CD4-positive, alpha-beta T cell (primary cell): ENCODE results near the gene TMEM151B. TPM values are rescaled to one million over a fixed set of nuclear protein-coding genes. Genes with fewer than 3 reads are reported as not detected.

Source experiments
- ATAC-seq: fragments of 200-7000 bp; cut with Tn5 transposase; one replicate; pipeline ENCODE4 v1.10.0; 2022; ENCODE audit warnings: mild to moderate bottlenecking; ENCODE audit not compliant: poor library complexity
- CTCF ChIA-PET: fragments of 350-600 bp; sonication (Branson Sonifier 250); formaldehyde crosslinking; loops from one replicate; lab custom pipeline; 2021; ENCODE audit warnings: antibody characterized with exemption, inconsistent platforms; lab: Charles Lee
- POLR2A ChIA-PET: fragments of 350-600 bp; sonication (Branson Sonifier 250); formaldehyde crosslinking; loops from one replicate; lab custom pipeline; 2021; ENCODE audit warnings: antibody characterized with exemption, inconsistent platforms; lab: Charles Lee
- DNase-seq, 14 experiments: peaks; one replicate each; pipeline ENCODE4 v3.0.0-alpha.2; 2013 to 2020; ENCODE audit warnings: mixed read lengths in 2 of 14
- H3K27ac ChIP-seq, 2 donors: one replicate each; pipeline versions ENCODE4 v1.5.1 to v1.7.0; 2013; ENCODE audit warnings: low read length in 2 of 2, low read depth in 1 of 2, mild to moderate bottlenecking in 1 of 2
- H3K27me3 ChIP-seq, 2 experiments: 1 replicate in 1 of 2; 2 replicates in 1 of 2; pipeline versions ENCODE4 v1.6.1 to v1.7.0; 2013; ENCODE audit warnings: low read length in 2 of 2, control low read depth in 1 of 2, mild to moderate bottlenecking in 1 of 2, moderate library complexity in 1 of 2; ENCODE audit not compliant: insufficient read depth in 2 of 2, control insufficient read depth in 1 of 2
- H3K36me3 ChIP-seq: one replicate; pipeline ENCODE4 v1.6.1; 2013; ENCODE audit warnings: low read length, control low read depth; ENCODE audit not compliant: insufficient read depth
- H3K4me1 ChIP-seq: one replicate; pipeline ENCODE4 v1.6.1; 2013; ENCODE audit warnings: low read length, control low read depth; ENCODE audit not compliant: insufficient read depth
- H3K4me3 ChIP-seq: one replicate; pipeline ENCODE4 v1.5.1; 2013; ENCODE audit warnings: mild to moderate bottlenecking, low read length, moderate library complexity
- H3K9me3 ChIP-seq, 2 experiments: 1 replicate in 1 of 2; 2 replicates in 1 of 2; pipeline versions ENCODE4 v1.6.1 to v1.7.0; 2013; ENCODE audit warnings: low read length in 2 of 2, mild to moderate bottlenecking in 2 of 2, control low read depth in 1 of 2, moderate library complexity in 1 of 2; ENCODE audit not compliant: control insufficient read depth in 1 of 2, insufficient read depth in 1 of 2
- H3K27ac Mint-ChIP-seq: one replicate; pipeline ENCODE4 v1.8.0; 2020; ENCODE audit warnings: mixed read lengths
- H3K27me3 Mint-ChIP-seq: one replicate; pipeline ENCODE4 v1.8.0; 2021; ENCODE audit warnings: mixed read lengths
- H3K36me3 Mint-ChIP-seq: one replicate; pipeline ENCODE4 v1.8.0; 2021; ENCODE audit warnings: low read depth, mixed read lengths
- H3K4me1 Mint-ChIP-seq: one replicate; pipeline ENCODE4 v1.8.0; 2021; ENCODE audit warnings: low read depth, mixed read lengths
- H3K4me3 Mint-ChIP-seq: one replicate; pipeline ENCODE4 v1.8.0; 2020; ENCODE audit warnings: mild to moderate bottlenecking, mixed read lengths
- H3K9me3 Mint-ChIP-seq: one replicate; pipeline ENCODE4 v1.8.0; 2020; ENCODE audit warnings: mixed read lengths
- intact Hi-C, 2 experiments: fragments of 100-400 bp; cut with DNase I in 1 of 2; cut with micrococcal nuclease in 1 of 2; formaldehyde crosslinking; loops; one replicate each; pipeline versions ENCODE4 v1.15.1 to v1.9.0; 2023 to 2025; cut with DNase I, micrococcal nuclease
- total RNA-seq, 174 experiments: library from RNA in 2 of 174; stranded (reverse) in 2 of 174; gene quantifications; one replicate each; pipeline ENCODE4 v1.2.3 and lab custom pipeline; 2021 to 2026
- TF ChIP-seq, protein P1 (sequence below): fragments of 200-600 bp; IDR thresholded peaks from one replicate; pipeline ENCODE4 v1.8.0; 2022; ENCODE audit warnings: antibody characterized with exemption, mild to moderate bottlenecking

The TMEM151B gene
- total RNA-seq, 2 experiments from 2014 or later = not detected

DNA sequence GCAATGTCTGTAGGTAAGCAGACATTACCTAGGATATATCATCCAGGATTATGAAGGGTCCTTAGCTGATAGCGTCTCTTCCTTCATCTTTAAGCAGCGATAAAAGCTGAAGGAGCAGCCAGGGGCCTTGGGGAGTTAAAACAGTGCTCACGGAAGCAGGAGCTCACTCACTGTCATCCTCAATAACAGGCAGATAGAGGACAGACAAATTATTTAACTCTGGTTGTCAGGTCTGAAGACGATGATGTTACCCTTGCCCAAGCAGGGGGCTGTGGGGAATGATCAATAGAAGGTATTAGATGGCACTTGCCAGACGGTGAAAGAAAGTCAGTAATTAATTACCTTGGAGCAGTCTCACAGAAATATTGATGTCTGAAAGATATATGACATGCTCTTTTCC, 59.6 kb downstream of the TMEM151B start:
- Mint-ChIP-seq H3K9me3 (no peaks in the 10 kb centered on the region), H3K27me3 (peaks cover 31% of the 10 kb centered on the region), H3K36me3 (no peaks in the 10 kb centered on the region), H3K27ac (no peak overlapping the region), H3K4me1 (no peaks in the 10 kb centered on the region), H3K4me3 (no peak overlapping the region)
- Histone ChIP-seq H3K4me1 (no peaks in the 10 kb centered on the region), H3K27ac (no peak overlapping the region), H3K9me3 (no peaks in the 10 kb centered on the region), H3K27me3 (peaks cover 0 to 4% of the 10 kb centered on the region in 2 experiments), H3K4me3 (no peak overlapping the region), H3K36me3 (no peaks in the 10 kb centered on the region)
- TF ChIP-seq, protein P1, sequence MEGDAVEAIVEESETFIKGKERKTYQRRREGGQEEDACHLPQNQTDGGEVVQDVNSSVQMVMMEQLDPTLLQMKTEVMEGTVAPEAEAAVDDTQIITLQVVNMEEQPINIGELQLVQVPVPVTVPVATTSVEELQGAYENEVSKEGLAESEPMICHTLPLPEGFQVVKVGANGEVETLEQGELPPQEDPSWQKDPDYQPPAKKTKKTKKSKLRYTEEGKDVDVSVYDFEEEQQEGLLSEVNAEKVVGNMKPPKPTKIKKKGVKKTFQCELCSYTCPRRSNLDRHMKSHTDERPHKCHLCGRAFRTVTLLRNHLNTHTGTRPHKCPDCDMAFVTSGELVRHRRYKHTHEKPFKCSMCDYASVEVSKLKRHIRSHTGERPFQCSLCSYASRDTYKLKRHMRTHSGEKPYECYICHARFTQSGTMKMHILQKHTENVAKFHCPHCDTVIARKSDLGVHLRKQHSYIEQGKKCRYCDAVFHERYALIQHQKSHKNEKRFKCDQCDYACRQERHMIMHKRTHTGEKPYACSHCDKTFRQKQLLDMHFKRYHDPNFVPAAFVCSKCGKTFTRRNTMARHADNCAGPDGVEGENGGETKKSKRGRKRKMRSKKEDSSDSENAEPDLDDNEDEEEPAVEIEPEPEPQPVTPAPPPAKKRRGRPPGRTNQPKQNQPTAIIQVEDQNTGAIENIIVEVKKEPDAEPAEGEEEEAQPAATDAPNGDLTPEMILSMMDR = no peak
- intact Hi-C loops = no loop called here
- CTCF ChIA-PET = no interaction called here
- DNase-seq (no peak), ATAC-seq (no peak)
- POLR2A ChIA-PET = no interaction called here

DNA sequence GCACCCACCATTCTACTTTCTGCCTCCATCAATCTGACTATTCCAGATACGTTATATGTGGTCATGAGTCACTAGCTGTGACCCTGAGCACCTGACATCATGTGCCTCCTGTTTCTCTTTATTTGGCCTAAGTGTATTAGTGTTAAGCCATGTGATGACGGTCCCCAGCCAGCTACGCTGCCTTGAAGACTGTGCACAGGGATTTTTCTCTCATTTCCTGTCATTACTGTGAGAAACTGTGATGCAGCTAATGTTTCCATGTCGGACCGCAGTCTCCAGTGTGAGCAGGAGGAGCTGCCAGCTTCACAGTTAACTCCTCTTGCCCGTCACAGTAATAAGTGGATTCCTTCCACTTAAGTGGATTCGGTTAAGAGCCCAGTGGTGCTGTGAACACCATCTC, 62.3 kb downstream of the TMEM151B start:
- Histone ChIP-seq H3K27me3 (peaks cover 0 to 4% of the 10 kb centered on the region in 2 experiments), H3K9me3 (no peaks in the 10 kb centered on the region), H3K36me3 (no peaks in the 10 kb centered on the region), H3K4me1 (no peaks in the 10 kb centered on the region), H3K27ac (no peak overlapping the region), H3K4me3 (no peak overlapping the region)
- DNase-seq (no peak), ATAC-seq (no peak)
- TF ChIP-seq, protein P1 = no peak
- intact Hi-C loops = no loop called here
- Mint-ChIP-seq H3K4me1 (no peaks in the 10 kb centered on the region), H3K27me3 (peaks cover 31% of the 10 kb centered on the region), H3K9me3 (no peaks in the 10 kb centered on the region), H3K27ac (no peak overlapping the region), H3K4me3 (no peak overlapping the region), H3K36me3 (no peaks in the 10 kb centered on the region)
- CTCF ChIA-PET = interaction anchor here (1.1 kb wide), 1 partner anchor 64 kb away, joined by 3 read pairs; no protein-coding TSS in a partner anchor
- POLR2A ChIA-PET = no interaction called here

- peaks cover 28% of the 10 kb centered on the region for H3K27me3 Mint-ChIP-seq
- POLR2A ChIA-PET = no interaction called here
- no peaks in the 10 kb centered on the region for H3K4me1 Mint-ChIP-seq
These were observed 63.1 kb downstream of the TMEM151B start for GRCh38 chr6:44333273-44333919.

More at GRCh38 chr6:44333273-44333919, 63.1 kb downstream of the TMEM151B start:
- Mint-ChIP-seq H3K27ac (no peak overlapping the region), H3K4me3 (no peak overlapping the region), H3K9me3 (no peaks in the 10 kb centered on the region), H3K36me3 (no peaks in the 10 kb centered on the region)
- no peaks in the 10 kb centered on the region for H3K9me3 ChIP-seq
- intact Hi-C loops = no loop called here
- no peak for ATAC-seq
- H3K27me3 ChIP-seq = peaks cover 0 to 4% of the 10 kb centered on the region in 2 experiments
- TF ChIP-seq, protein P1 = no peak
- H3K4me1 ChIP-seq = no peaks in the 10 kb centered on the region
- DNase-seq = no peak
- no peaks in the 10 kb centered on the region for H3K36me3 ChIP-seq
- H3K4me3 ChIP-seq = no peak overlapping the region
- H3K27ac ChIP-seq = no peak overlapping the region
- CTCF ChIA-PET = interaction anchor here (1.1 kb wide), 1 partner anchor 65 kb away, joined by 3 read pairs; no protein-coding TSS in a partner anchor
